ENCODE measurements around the gene PITPNC1.

PITPNC1 gene

GRCh38 chr17:67393809-67394397 is 16.8 kb downstream of the PITPNC1 start:
- Histone ChIP-seq H3K36me3 (replicated peaks; ENCODE audit: insufficient read depth, low read length) (no peaks in the 10 kb centered on the region), H3F3A (ENCODE audit: insufficient read depth, low read length) (no peaks in the 10 kb centered on the region), H3K27ac (ENCODE audit: low read length) (no peak overlapping the region), H3K27me3 (replicated peaks; ENCODE audit: insufficient read depth, low read length) (no peaks in the 10 kb centered on the region), H3K9ac (ENCODE audit: low read length) (no peak overlapping the region), H3K79me2 (ENCODE audit: low read length) (peaks cover 35% of the 10 kb centered on the region), H3K4me1 (ENCODE audit: low read length) (no peaks in the 10 kb centered on the region), H3K9me2 (replicated peaks; ENCODE audit: insufficient read depth, low read length) (no peaks in the 10 kb centered on the region), H3K4me3 (ENCODE audit: low read length) (no peak overlapping the region), H4K20me1 (ENCODE audit: insufficient read depth, low read length) (no peaks in the 10 kb centered on the region), H3K9me3 (replicated peaks; ENCODE audit: insufficient read depth, low read length) (no peaks in the 10 kb centered on the region), H2AFZ (ENCODE audit: low read length) (no peak overlapping the region), H3K4me2 (ENCODE audit: low read depth, low read length) (no peak overlapping the region)
- no peak for TF ChIP-seq EZH2phosphoT487 (IDR thresholded peaks at IDR 0.05; ENCODE audit: low read length)
- no peak for TF ChIP-seq CTCF (IDR thresholded peaks at IDR 0.05; ENCODE audit: low read length)
- no peak for TF ChIP-seq EZH2 (optimal IDR thresholded peaks at IDR 0.05; ENCODE audit: low read depth, low read length)
- DNase-seq, result no peak

GRCh38 chr17:67399676-67400075 is 22.6 kb downstream of the PITPNC1 start:
- H3K4me1 ChIP-seq (ENCODE audit: low read length), result no peaks in the 10 kb centered on the region

GRCh38 chr17:67400193-67400592 is 23.1 kb downstream of the PITPNC1 start:
- DNase-seq, result no peak

More at GRCh38 chr17:67399676-67400075, 22.6 kb downstream of the PITPNC1 start:
- Histone ChIP-seq H3K9me3 (replicated peaks; ENCODE audit: insufficient read depth, low read length) (no peaks in the 10 kb centered on the region), H3K4me3 (ENCODE audit: low read length) (no peak overlapping the region), H2AFZ (ENCODE audit: low read length) (no peak overlapping the region), H3K9me2 (replicated peaks; ENCODE audit: insufficient read depth, low read length) (no peaks in the 10 kb centered on the region), H3K79me2 (ENCODE audit: low read length) (peaks cover 34% of the 10 kb centered on the region), H3K36me3 (replicated peaks; ENCODE audit: insufficient read depth, low read length) (no peaks in the 10 kb centered on the region), H3K4me2 (ENCODE audit: low read depth, low read length) (no peak overlapping the region), H3K27me3 (replicated peaks; ENCODE audit: insufficient read depth, low read length) (no peaks in the 10 kb centered on the region), H3K27ac (ENCODE audit: low read length) (no peak overlapping the region), H4K20me1 (ENCODE audit: insufficient read depth, low read length) (no peaks in the 10 kb centered on the region), H3K9ac (ENCODE audit: low read length) (no peak overlapping the region), H3F3A (ENCODE audit: insufficient read depth, low read length) (no peaks in the 10 kb centered on the region)
- no peak for TF ChIP-seq EZH2 (optimal IDR thresholded peaks at IDR 0.05; ENCODE audit: low read depth, low read length)
- no peak for TF ChIP-seq CTCF (IDR thresholded peaks at IDR 0.05; ENCODE audit: low read length)
- TF ChIP-seq EZH2phosphoT487 (IDR thresholded peaks at IDR 0.05; ENCODE audit: low read length), result no peak
- no peak for DNase-seq

More at GRCh38 chr17:67400193-67400592, 23.1 kb downstream of the PITPNC1 start:
- no peaks in the 10 kb centered on the region for H3K36me3 ChIP-seq (replicated peaks; ENCODE audit: insufficient read depth, low read length)
- no peak for TF ChIP-seq EZH2phosphoT487 (IDR thresholded peaks at IDR 0.05; ENCODE audit: low read length)
- TF ChIP-seq EZH2 (optimal IDR thresholded peaks at IDR 0.05; ENCODE audit: low read depth, low read length), result no peak
- no peak for TF ChIP-seq CTCF (IDR thresholded peaks at IDR 0.05; ENCODE audit: low read length)
- no peaks in the 10 kb centered on the region for H3K27me3 ChIP-seq (replicated peaks; ENCODE audit: insufficient read depth, low read length)
- no peaks in the 10 kb centered on the region for H3K4me1 ChIP-seq (ENCODE audit: low read length)
- no peaks in the 10 kb centered on the region for H3F3A ChIP-seq (ENCODE audit: insufficient read depth, low read length)
- H4K20me1 ChIP-seq (ENCODE audit: insufficient read depth, low read length), result no peaks in the 10 kb centered on the region
- no peak overlapping the region for H3K4me3 ChIP-seq (ENCODE audit: low read length)
- no peaks in the 10 kb centered on the region for H3K9me2 ChIP-seq (replicated peaks; ENCODE audit: insufficient read depth, low read length)
- H3K27ac ChIP-seq (ENCODE audit: low read length), result no peak overlapping the region
- H3K79me2 ChIP-seq (ENCODE audit: low read length), result peaks cover 34% of the 10 kb centered on the region
- H3K9me3 ChIP-seq (replicated peaks; ENCODE audit: insufficient read depth, low read length), result no peaks in the 10 kb centered on the region
- H3K9ac ChIP-seq (ENCODE audit: low read length), result no peak overlapping the region
- no peak overlapping the region for H3K4me2 ChIP-seq (ENCODE audit: low read depth, low read length)
- H2AFZ ChIP-seq (ENCODE audit: low read length), result no peak overlapping the region
